Activated CD8-positive, alpha-beta memory T cell treated with anti-CD3 and anti-CD28 coated beads for 36 hours (primary cell): ENCODE results near the gene ALKBH6. TPM values are rescaled to one million over a fixed set of nuclear protein-coding genes. Genes with fewer than 3 reads are reported as not detected.
"Not testable (repeated sequence)": the region's sequence is repeated elsewhere in the genome, so short reads cannot be mapped to it uniquely, and the experiment has no call there.

Experiments used
- CTCF ChIA-PET: fragments of 350-600 bp; sonication (Branson Sonifier 250); formaldehyde crosslinking; loops from one replicate; lab custom pipeline; 2021; ENCODE audit warnings: antibody characterized with exemption; lab: Charles Lee
- POLR2A ChIA-PET: fragments of 350-600 bp; sonication (Branson Sonifier 250); formaldehyde crosslinking; loops from one replicate; lab custom pipeline; 2021; ENCODE audit warnings: antibody characterized with exemption; lab: Charles Lee
- total RNA-seq, 2 experiments: library from RNA; stranded (reverse); gene quantifications; one replicate each; pipeline ENCODE4 v1.2.3, GENCODE V29; 2021

The ALKBH6 gene
- total RNA-seq, 2 experiments from 2014 or later = 35.2 to 36.7 TPM

GRCh38 chr19:36001605-36002004, 12.4 kb downstream of the ALKBH6 start:
- CTCF ChIA-PET = no interaction called here
- POLR2A ChIA-PET = no interaction called here

GRCh38 chr19:35996777-35997176, 17.2 kb downstream of the ALKBH6 start:
- CTCF ChIA-PET = interaction anchor here (0.6 kb wide), 1 partner anchor 166 kb away, joined by 3 read pairs; no protein-coding TSS in a partner anchor
- POLR2A ChIA-PET = no interaction called here

DNA sequence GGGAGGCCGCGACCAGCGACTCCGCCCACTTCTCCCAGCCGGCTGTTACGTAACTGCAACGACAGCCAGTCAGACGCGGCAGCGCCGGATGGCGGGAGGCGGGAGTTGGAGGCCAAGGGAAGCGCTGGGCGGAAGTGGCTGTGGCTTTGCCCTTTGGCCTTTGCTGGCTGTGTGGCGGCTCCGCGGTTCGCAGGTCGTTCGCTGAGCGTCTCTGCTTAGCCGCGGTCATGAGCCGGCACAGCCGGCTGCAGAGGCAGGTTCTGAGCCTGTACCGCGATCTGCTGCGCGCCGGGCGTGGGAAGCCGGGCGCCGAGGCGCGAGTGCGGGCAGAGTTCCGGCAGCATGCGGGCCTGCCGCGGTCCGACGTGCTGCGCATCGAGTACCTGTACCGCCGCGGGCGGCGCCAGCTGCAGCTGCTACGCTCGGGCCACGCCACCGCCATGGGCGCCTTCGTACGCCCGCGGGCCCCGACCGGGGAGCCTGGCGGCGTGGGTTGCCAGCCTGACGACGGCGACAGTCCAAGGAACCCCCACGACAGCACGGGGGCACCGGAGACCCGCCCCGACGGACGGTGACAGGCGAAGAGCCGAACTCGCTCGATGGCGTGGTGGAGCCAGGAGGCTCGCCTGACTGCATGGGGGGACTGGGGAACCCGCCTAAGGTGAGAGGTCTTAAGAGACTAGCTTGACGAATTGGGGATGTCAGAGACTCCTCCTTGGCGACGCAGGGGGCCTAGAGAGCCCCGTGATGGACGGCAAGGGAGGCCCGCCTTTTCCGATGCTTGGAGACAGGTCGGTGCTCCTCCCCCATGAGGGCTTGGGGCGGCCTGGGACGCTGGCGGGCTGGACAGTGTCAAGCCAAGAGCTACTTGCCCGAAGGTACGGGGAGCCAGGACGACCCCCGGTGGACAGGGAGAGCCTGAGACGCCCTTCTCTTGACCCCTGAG, 18.7 kb downstream of the ALKBH6 start, which contains the start of gene SDHAF1:
Gene SDHAF1, plus strand, starts transcription at position 141 of the 946 bp plus-strand sequence. Its CDS starts 87 bp downstream, at position 228.
- POLR2A ChIA-PET = interaction anchor here (1.2 kb wide), 1 partner anchor 14 kb away, joined by 6 read pairs; the partner anchor contains the start of gene SYNE4
- CTCF ChIA-PET = interaction anchor here (1.0 kb wide), 1 partner anchor 37 kb away, joined by 3 read pairs; no protein-coding TSS in a partner anchor

DNA sequence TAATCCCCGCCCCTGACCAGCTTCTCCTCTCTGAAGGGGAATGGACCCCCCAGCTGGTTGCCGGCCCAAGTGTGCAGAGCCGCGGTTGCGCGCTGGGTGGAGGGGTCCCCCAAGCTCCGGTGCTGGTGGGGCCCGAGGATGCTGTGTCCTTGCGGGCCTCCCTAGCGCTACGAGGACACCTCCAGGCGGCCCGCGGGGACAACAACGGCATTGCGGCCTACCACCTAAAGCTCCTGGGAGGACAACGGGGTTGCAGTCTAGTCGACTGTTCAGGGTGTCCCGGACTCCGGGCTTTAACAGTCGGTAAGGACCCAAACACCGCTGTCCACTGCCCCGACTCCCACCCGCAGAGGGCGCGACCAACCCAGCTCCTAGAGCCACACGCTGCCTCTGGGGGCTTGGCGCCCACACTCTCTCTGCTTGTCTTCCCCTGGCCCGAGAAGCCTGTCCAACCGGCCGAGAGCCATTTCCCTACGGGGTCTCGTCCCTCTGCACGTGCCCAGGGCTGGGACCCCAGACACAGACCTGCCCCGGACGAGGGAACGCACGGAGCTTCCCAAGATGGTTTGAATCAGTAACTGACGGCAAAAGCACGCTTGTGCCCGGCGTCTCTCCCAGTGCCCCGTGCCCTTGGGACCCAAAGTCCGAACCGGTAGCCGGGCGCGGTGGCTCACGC, 20.0 kb downstream of the ALKBH6 start:
- CTCF ChIA-PET = interaction anchor here (1.0 to 2.4 kb wide), 2 partner anchors 47 to 63 kb away, joined by 4 to 6 read pairs; no protein-coding TSS in a partner anchor
- POLR2A ChIA-PET = interaction anchor here (0.6 kb wide), 1 partner anchor 242 kb away, joined by 3 read pairs; no protein-coding TSS in a partner anchor

DNA sequence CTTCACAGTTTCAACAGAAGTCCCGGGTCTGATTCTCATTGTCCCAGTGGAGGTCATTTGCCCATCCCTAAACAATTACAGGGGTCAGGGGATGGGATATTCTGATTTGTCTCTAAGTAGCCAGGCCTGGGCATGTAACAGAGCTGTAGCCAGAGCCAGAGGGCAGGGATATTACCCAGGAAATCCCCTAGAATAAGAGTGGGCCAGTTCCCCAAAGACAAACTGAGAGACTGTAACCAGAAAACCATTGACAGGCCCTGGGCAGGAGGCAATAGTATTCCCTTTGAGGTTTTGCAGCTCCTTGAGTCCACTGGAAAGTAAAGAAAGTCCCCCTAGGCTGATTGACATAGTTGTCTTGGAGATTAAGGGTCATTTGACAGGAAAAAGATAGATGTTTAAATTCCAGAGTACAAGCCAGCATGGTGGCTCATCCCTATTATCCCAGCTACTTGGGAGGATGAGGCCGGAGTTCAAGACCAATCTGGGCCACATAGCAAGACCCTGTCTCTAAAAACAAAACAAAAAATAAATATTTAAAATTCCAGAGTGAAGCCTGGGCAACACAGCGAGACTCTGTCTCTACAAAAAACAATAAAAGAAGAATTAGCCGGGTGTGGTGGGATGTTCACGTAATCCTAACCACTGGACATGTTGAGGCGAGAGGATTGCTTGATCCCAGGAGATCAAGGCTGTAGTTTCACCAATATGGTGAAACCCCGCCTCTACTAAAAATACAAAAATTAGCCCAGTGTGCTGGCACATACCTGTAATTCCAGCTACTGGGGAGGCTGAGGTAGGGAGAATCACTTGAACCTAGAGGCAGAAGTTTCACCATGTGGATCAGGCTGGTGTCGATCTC, 20.9 kb downstream of the ALKBH6 start:
- POLR2A ChIA-PET = interaction anchor here (0.6 kb wide), 1 partner anchor 43 kb away, joined by 5 read pairs; no protein-coding TSS in a partner anchor
- CTCF ChIA-PET = interaction anchor here (1.0 to 2.4 kb wide), 2 partner anchors 46 to 62 kb away, joined by 4 to 6 read pairs; no protein-coding TSS in a partner anchor

GRCh38 chr19:35991731-35992450, 22.1 kb downstream of the ALKBH6 start:
- CTCF ChIA-PET = interaction anchor here (0.7 kb wide), 1 partner anchor 133 kb away, joined by 3 read pairs; no protein-coding TSS in a partner anchor
- POLR2A ChIA-PET = no interaction called here

DNA sequence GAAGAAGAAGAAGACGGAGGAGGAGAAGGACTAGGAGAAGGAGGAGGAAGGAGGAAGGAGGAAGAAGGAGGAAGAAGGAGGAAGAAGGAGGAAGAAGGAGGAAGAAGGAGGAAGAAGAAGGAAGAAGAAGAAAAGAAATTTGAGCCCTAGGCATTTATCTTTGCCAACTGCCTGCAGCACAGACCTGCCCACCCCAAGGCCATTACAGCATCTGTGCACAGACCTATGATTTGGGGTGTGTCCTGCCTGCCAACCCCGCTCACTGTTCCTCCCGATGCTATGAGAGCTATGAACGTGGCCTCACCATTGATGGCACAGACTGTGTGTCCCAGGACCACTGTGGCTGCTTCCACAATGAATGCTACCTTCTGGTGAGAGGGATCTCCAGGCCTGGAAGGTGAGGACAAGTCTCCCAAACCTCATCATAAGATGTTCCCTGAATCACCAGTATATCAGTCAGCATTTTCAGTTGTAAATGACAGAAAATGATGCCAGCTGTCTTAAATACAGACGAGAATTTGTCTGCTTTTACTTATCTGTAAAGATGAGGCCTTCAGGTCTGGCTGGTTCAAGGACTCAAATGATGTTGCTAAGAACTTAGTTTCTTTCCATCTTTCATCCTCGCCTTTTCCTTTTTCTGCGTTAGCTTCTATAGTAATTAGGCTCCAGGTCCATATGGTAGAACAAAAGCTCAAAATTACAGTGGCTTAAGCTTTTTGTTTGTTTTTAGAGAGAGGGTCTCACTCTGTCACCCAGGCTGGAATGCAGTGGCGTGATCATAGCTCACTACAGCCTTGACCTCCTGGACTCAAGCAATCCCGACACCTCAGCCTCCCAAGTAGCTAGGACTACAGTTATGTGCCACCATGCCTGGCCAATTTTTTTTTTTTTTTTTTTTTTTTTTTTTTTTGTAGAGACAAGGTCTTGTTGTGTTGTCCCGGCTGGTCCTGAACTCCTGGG, 23.0 kb downstream of the ALKBH6 start:
- POLR2A ChIA-PET = no interaction called here
- CTCF ChIA-PET = interaction anchor here (0.7 kb wide), 1 partner anchor 134 kb away, joined by 3 read pairs; no protein-coding TSS in a partner anchor

GRCh38 chr19:35990156-35990555, 23.9 kb downstream of the ALKBH6 start:
- CTCF ChIA-PET = no interaction called here
- POLR2A ChIA-PET = no interaction called here

DNA sequence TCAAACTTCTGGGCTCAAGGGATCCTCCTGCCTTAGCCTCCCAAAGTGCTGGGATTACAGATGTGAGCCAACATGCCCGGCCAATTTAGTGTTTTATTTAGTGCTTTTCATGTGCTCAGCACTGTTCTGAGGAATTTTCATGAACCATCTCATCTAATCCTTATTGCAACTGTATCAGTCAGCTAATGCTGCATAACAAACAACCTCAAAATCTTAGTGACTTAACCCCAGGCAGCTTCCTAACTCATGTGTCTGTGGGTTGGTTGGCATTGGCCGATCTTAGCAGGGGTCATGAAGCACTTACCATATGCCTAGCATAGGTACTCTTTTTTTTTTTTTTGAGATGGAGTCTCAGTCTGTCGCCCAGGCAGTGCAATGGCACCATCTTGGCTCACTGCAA, 25.2 kb downstream of the ALKBH6 start:
- CTCF ChIA-PET = interaction anchor here (1.1 kb wide), 1 partner anchor 72 kb away, joined by 5 read pairs; no protein-coding TSS in a partner anchor
- POLR2A ChIA-PET = no interaction called here

GRCh38 chr19:35987571-35987896, 26.5 kb downstream of the ALKBH6 start:
- ChIA-PET CTCF (no interaction called here), POLR2A (no interaction called here)

- ChIA-PET CTCF (no interaction called here), POLR2A (no interaction called here)
Observed at GRCh38 chr19:35986664-35987570, 27.1 kb downstream of the ALKBH6 start.

DNA sequence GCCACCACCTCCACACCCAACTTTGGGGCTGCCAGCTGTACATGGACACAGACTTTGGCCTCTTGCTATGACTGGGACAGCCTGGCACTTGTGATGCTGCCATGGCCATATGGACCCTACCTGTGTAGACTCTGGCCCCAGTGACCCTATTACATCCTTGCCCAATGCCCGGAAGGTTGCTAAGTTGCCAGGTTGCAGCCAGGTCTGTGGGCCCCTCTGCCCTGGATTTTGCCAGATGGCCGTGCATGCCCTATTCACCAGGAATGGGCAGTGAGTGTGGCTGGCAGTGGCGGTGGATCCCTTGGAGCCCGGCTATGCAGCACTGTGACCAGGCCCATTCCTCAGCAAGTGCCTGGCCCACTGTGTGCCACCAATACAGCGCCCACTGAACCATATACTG, 27.9 kb downstream of the ALKBH6 start:
- ChIA-PET POLR2A (no interaction called here), CTCF (no interaction called here)

DNA sequence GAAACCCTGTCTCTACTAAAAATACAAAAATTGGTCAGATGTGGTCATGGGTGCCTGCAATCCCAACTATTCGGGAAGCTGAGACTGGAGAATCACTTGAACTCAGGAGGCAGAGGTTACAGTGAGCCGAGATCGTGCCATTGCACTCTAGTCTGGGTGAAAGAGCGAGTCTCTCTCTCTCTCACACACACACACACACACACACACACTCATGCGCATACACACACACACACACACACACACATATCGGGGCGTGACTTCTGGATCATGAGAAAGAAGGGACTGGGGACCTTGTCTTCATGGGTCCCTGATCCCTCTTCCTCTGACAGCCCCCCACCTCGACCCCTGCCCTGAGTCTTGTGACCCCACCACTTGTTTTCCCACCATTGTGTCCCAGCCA, 30.8 kb downstream of the ALKBH6 start:
- POLR2A ChIA-PET = no interaction called here
- CTCF ChIA-PET = interaction anchor here (0.9 kb wide), 1 partner anchor 25 kb away, joined by 3 read pairs; no protein-coding TSS in a partner anchor

- CTCF ChIA-PET, POLR2A ChIA-PET: not testable (repeated sequence)
Observed at GRCh38 chr19:35980997-35981396, 33.0 kb downstream of the ALKBH6 start.

DNA sequence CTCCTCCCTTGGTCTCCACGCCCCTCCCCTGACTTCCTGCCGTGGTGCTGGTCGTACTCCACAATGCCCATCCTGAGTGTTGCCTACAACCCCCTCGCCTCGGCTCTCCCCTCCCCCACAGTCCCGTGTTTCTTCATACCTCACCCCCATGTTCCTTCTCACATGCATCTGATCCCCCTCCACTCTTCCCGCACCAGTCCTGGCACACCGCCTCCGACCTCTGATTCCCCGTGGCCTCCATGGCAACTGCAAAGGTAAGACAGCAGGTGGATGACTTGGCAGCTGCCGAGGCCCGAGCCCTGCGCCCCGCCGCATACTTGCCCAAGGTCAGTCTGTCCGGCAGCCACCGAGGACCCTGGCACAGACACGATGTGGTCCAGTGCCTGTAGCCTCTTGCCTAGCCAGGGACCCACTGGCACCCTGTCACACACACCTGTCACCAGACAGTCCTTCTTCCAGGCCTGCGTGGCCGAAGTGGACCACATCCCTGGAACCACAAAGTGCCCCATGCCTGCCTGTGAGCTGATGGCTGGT, 35.1 kb downstream of the ALKBH6 start:
- ChIA-PET CTCF (no interaction called here), POLR2A (no interaction called here)

DNA sequence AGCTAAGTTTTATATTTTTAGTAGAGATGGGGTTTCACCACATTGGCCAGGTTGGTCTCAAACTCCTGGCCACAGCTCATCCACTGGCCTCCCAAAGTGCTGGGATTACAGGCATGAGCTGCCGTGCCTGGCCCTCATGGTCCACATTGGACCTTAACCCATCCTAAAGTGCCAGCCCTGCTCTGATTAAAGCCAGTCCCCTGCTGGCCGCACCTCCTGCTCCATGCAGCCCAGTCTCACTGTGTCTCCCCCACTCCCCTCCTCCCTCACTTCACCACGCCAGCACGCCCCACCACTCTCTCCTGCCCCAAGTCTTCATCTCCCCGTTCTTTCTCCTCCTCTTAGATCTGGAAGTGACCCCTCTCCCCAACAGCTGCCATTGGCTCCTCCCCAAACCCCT, 35.7 kb downstream of the ALKBH6 start:
- ChIA-PET POLR2A (no interaction called here), CTCF (no interaction called here)
